HG02840 (cell line): ENCODE measurements around the gene GNGT2.
"Not testable (repeated sequence)": the region's sequence is repeated elsewhere in the genome, so short reads cannot be mapped to it uniquely, and the experiment has no call there.

Source experiments
- ATAC-seq: cut with Tn5 transposase; IDR thresholded peaks from one replicate; pipeline ENCODE4 v1.9.1; 2021; ENCODE audit warnings: mild to moderate bottlenecking, moderate library complexity, moderate number of reproducible peaks; ENCODE audit not compliant: unreplicated experiment, low FRiP score

GNGT2 gene

DNA sequence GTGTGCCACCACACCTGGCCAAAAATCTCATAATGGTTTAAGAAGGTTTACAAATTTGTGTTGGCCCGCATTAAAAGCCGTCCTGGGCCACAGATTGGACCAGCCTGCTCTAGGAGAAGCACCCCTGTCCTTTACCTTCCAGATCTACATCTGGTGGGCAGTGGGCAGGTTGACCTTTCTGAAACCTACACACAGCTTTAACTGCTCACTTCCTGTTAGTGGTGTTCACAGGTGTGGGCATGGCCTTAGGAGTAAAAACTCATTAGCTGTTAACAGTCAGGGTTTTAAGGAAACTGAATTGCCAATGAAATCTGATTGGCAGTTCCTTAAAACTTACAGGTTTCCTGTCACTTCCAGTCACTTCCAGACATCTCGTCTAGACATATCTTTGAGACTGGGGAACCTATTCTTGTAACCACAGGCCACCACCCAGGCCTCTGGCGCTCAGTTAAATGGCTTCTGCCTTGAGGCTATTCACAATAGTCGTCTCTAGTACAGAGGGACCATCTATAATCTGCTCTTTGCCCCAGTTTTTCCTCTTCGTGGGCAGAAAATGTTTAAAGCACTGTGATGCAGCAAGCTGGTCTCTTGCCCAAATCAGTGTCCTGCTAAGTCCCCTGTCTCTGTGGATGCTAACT, 29.3 kb downstream of the GNGT2 start:
- no peak for ATAC-seq

DNA sequence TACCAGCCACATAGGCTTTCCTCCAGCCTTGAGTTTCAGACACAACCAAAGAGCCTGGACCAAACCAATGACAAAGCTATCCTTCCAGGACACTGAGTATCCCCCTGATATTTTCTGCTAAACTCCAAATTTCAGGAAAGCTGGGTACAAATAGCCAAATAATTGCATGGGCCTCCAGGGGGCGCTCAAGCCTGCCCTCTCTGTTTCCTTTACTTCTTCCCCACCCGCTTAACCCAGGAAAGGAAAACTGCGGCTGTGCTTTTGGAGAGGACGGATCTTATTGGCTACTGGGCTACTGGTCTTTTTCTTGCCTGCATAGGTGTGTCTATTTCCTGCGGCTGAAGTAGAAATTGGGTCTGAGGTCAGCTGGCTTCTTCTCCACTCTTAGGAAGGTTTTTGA, 30.1 kb downstream of the GNGT2 start:
- no peak for ATAC-seq

DNA sequence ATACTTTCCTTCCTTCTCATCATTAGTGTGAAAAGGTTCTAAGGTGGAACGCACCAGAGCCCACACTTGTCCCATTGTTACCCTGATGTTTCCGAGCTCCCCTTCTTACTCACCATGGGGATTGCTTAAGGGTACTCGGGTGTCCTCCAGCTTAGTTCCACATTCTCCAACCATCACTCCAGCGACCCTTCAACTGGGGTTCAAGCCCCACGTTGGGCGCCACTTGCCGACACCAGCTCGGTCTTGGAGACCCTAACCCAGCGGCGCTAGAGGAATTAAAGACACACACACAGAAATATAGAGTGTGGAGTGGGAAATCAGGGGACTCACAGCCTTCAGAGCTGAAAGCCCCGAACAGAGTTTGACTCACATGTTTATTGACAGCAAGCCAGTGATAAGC, 34.4 kb downstream of the GNGT2 start:
- not testable (repeated sequence) for ATAC-seq

DNA sequence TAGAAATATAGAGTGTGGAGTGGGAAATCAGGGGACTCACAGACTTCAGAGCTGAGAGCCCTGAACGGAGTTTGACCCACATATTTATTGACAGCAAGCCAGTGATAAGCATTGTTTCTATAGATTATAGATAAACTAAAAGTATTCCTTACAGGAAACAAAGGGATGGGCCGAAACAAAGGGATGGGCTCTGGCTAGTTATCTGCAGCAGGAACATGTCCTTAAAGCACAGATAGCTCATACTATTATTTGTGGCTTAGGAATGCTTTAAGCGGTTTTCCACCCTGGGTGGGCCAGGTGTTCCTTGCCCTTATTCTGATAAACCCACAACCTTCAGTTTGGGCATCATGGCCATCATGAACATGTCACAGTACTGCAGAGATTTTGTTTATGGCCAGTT, 39.7 kb downstream of the GNGT2 start:
- not testable (repeated sequence) for ATAC-seq

- ATAC-seq = no peak
Observed at GRCh38 chr17:49170216-49170615, 40.2 kb downstream of the GNGT2 start.

GRCh38 chr17:49168706-49169105, 41.7 kb downstream of the GNGT2 start:
- ATAC-seq = no peak

GRCh38 chr17:49165143-49165542, 45.2 kb downstream of the GNGT2 start:
- ATAC-seq = no peak

- no peak for ATAC-seq
Observed at GRCh38 chr17:49162866-49163265, 47.5 kb downstream of the GNGT2 start.

DNA sequence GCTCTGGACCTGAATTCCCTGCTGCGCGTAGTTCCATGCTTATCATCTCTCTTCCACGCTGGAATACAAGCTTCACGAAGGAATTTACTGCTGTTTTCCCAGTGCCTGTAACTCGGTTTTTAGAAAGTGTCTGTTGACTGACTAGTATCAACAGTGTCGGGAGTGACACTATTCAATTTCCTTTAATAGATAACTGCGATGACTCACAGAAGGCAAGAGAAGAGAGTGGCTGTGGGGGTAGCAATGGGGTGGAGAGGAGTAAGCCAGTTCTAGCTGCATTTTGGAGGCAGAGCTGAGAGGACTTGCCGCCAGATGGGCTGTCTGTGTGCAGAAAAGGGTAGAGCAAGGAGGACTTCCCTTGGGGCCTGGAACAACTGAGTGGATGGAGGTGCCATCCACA, 52.6 kb downstream of the GNGT2 start:
- ATAC-seq = no peak

DNA sequence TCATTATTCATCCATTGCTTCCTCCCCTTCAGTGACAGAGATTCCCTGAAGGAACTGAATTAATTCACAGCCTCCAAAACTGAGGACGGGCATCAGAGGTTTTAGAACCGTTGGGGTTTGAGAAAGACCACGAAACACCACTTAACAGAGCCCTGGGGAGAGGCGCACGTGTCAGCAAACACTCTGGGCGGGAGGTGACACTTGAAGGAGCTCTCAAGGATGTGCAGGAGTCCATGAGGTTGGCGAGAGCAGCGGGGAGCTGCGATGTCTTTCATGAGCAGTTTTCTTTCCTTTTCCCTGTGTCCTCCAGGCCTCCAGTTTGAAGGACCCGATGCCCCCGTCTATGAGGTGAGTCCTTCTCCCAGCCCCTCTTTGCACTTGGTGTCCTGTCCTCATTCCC, 54.1 kb downstream of the GNGT2 start:
- no peak for ATAC-seq
